T-helper 17 cell (primary cell): Measurements from ENCODE around the gene CFAP100. TPM values are rescaled to one million over a fixed set of nuclear protein-coding genes. Genes with fewer than 3 reads are reported as not detected.

Experiments
- ATAC-seq: fragments of 150-1000 bp; cut with Tn5 transposase; 2 replicates; pipeline ENCODE4 v1.10.0; 2021; ENCODE audit warnings: mild to moderate bottlenecking, moderate library complexity
- DNase-seq, 3 donors: peaks; one replicate each; pipeline versions ENCODE4 v3.0.0 to v3.0.0-alpha.2; 2020 to 2021
- H3K9me3 ChIP-seq: one replicate; pipeline ENCODE4 v1.7.0; 2013; ENCODE audit warnings: low read length, mild to moderate bottlenecking; ENCODE audit not compliant: control insufficient read depth, poor library complexity, severe bottlenecking
- H3K27ac Mint-ChIP-seq: one replicate; pipeline ENCODE4 v1.8.0; 2022; ENCODE audit warnings: mild to moderate bottlenecking, moderate library complexity, mixed read lengths
- H3K27me3 Mint-ChIP-seq: one replicate; pipeline ENCODE4 v1.8.0; 2022; ENCODE audit warnings: mixed read lengths
- H3K36me3 Mint-ChIP-seq: one replicate; pipeline ENCODE4 v1.8.0; 2022; ENCODE audit warnings: low read depth, mixed read lengths
- H3K4me1 Mint-ChIP-seq: one replicate; pipeline ENCODE4 v1.8.0; 2022; ENCODE audit warnings: mild to moderate bottlenecking, mixed read lengths
- H3K4me3 Mint-ChIP-seq: one replicate; pipeline ENCODE4 v1.8.0; 2022; ENCODE audit warnings: mild to moderate bottlenecking, moderate library complexity, mixed read lengths
- total RNA-seq, 4 donors: library from RNA in 2 of 4; stranded (reverse) in 2 of 4; gene quantifications; one replicate each; pipeline ENCODE4 v1.2.3 and lab custom pipeline; 2022 to 2026

The CFAP100 gene
- total RNA-seq, 2 donors from 2014 or later: not detected

DNA sequence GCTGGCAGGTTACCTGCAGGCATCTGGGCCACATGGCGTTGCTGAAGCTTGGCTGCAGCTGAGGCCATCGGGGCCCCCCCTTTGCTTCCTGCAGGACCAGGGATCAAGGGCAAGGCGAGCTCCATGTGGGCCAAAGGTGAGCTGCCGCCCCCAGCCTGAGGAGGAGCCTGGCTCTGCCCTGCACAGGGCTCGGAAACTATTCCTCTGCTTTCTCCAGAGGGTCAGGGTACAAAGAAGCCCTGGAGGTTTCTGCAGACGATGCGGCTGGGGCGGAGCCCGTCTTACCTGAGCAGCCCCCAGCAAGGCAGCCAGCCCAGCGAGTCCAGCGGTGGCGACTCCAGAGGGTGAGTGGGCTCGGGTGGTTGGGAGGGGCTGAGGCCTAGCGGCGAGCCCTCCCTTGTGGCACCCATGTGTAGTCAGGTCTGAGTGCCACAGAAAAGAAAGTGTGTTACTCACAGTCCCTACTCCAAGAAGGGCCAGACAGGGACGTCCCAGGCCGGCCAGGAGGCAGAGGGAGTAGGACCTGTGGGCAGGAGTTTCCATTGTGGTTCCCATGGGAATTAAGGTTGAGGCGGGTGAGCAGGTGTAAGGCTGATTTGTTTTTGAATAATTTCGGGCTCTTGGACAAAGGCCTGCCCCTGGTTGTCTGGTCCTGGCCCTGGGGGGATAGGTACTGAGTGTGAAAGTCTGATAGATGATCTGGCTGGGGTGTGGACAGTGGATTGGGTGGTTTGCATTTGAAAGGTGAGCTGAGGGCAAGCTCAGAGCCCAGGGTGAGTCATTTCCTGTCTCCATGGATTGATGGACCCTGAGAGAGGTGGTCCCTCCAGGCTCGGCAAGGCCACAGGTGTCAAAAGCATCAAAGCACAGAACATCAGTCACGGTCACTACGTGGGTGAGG lies 25.4 kb downstream of the CFAP100 start:
- no peak overlapping the region for H3K27ac Mint-ChIP-seq
- ATAC-seq (no peak), DNase-seq (no peak)
- H3K4me3 Mint-ChIP-seq: no peak overlapping the region
- no peaks in the 10 kb centered on the region for H3K9me3 ChIP-seq
- H3K27me3 Mint-ChIP-seq: peaks cover 6% of the 10 kb centered on the region
- no peaks in the 10 kb centered on the region for H3K4me1 Mint-ChIP-seq
- H3K36me3 Mint-ChIP-seq: no peaks in the 10 kb centered on the region

- no peak for ATAC-seq
- H3K4me1 Mint-ChIP-seq: no peaks in the 10 kb centered on the region
- H3K9me3 ChIP-seq: no peaks in the 10 kb centered on the region
- H3K27ac Mint-ChIP-seq: peak overlapping the region; percentile 61
- H3K27me3 Mint-ChIP-seq: peaks cover 6% of the 10 kb centered on the region
- H3K36me3 Mint-ChIP-seq: no peaks in the 10 kb centered on the region
- H3K4me3 Mint-ChIP-seq: no peak overlapping the region
- DNase-seq: no peak
Measured at GRCh38 chr3:126421573-126422119, 26.9 kb downstream of the CFAP100 start.

DNA sequence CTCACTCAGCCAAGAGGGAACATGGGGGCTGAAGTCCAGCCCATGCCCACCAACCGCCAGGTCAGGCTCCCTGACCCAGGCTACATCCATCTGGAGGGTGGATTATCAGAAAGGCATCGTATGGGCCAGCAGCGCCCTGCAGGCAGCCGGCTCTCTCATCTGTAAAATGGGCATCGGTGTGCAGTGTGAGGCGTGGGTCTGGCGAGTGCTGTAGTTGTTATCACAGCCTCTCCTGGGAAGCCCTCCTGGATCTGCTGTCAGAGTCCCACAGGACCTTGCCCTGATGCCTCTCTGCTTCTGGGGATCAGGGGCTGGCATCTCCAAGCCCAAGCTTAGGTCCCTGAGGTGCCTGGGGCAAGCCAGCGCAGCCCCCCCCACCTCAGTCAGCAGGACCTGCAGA lies 27.4 kb downstream of the CFAP100 start:
- Mint-ChIP-seq H3K27me3 (peaks cover 2% of the 10 kb centered on the region), H3K36me3 (no peaks in the 10 kb centered on the region), H3K4me1 (no peaks in the 10 kb centered on the region), H3K4me3 (no peak overlapping the region), H3K27ac (no peak overlapping the region)
- H3K9me3 ChIP-seq: no peaks in the 10 kb centered on the region
- ATAC-seq (no peak), DNase-seq (no peak)

DNA sequence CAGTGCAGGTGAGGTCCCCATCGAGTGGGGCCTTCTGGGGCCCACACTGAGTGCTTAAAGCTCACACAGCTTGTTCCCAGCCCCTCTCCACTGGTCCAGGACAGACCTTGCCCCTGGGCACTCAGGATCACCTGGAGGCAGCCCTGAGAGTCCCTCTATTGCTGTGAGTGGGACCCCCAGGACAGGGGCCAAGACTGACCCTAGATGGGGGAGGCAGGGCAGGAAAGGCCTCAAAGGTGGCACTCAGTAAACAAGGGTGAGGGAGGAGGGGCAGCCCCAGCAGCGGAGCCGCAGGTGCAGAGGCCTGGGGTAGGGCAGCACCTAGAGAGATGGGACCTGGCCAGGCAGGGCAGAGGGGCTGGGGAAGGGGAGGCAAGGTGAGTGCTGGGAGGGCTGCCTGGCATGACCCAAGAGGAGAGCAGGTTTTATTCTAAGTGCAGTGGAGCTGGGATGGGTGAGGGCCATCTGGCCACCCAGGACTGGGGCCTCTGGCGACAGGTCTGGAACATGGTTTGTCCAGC lies 27.9 kb downstream of the CFAP100 start:
- Mint-ChIP-seq H3K4me3 (no peak overlapping the region), H3K4me1 (no peaks in the 10 kb centered on the region), H3K36me3 (no peaks in the 10 kb centered on the region), H3K27me3 (no peaks in the 10 kb centered on the region), H3K27ac (no peak overlapping the region)
- no peak for ATAC-seq
- no peaks in the 10 kb centered on the region for H3K9me3 ChIP-seq
- DNase-seq: no peak

- H3K36me3 Mint-ChIP-seq: no peaks in the 10 kb centered on the region
- H3K4me3 Mint-ChIP-seq: no peak overlapping the region
- H3K9me3 ChIP-seq: no peaks in the 10 kb centered on the region
- no peaks in the 10 kb centered on the region for H3K27me3 Mint-ChIP-seq
- no peaks in the 10 kb centered on the region for H3K4me1 Mint-ChIP-seq
- DNase-seq: no peak
- ATAC-seq: no peak
- H3K27ac Mint-ChIP-seq: no peak overlapping the region
Measured at GRCh38 chr3:126423191-126424038, 28.7 kb downstream of the CFAP100 start.

DNA sequence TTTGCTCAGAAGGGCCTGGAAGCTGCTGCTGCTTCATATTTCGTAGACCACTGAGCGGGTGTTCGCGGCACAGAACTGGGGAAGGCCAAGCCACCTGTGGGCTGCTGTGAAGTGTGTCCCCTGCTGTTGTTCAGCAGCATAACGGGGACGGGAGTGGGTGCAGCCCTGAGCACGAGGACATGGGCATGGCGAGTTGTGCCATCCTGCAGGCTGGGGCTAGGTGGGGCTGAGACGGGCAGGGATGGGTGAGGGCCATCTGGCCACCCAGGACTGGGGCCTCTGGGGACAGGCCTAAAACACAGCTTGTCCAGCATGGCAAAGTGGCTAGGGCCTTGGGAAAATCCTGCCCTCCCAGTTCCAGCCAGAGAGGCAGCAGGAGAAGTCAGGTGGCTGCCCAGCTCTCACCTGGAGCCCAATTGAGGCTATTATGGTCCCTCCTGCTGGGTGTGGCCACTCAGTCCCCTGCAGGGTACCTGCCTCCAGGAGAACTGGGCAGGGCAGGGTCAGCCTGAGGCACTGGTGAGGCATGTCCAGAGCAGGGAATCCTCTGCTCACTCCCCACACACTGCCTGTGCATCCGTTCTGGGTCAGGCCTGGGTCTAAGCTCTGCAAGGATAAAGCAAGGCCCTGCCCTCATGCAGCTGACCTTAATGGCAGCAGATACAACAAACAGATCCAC lies 29.5 kb downstream of the CFAP100 start:
- H3K4me3 Mint-ChIP-seq: no peak overlapping the region
- no peaks in the 10 kb centered on the region for H3K9me3 ChIP-seq
- H3K27me3 Mint-ChIP-seq: no peaks in the 10 kb centered on the region
- H3K36me3 Mint-ChIP-seq: no peaks in the 10 kb centered on the region
- no peaks in the 10 kb centered on the region for H3K4me1 Mint-ChIP-seq
- ATAC-seq (no peak), DNase-seq (no peak)
- no peak overlapping the region for H3K27ac Mint-ChIP-seq

GRCh38 chr3:126424751-126425150 lies 30.0 kb downstream of the CFAP100 start:
- Mint-ChIP-seq H3K27me3 (no peaks in the 10 kb centered on the region), H3K27ac (no peak overlapping the region), H3K36me3 (no peaks in the 10 kb centered on the region), H3K4me1 (no peaks in the 10 kb centered on the region), H3K4me3 (no peak overlapping the region)
- DNase-seq (no peak), ATAC-seq (no peak)
- no peaks in the 10 kb centered on the region for H3K9me3 ChIP-seq

GRCh38 chr3:126431103-126431534 lies 36.4 kb downstream of the CFAP100 start:
- ATAC-seq: no peak
- DNase-seq: no peak
- Mint-ChIP-seq H3K27ac (no peak overlapping the region), H3K4me3 (no peak overlapping the region), H3K36me3 (peaks cover 2% of the 10 kb centered on the region), H3K4me1 (no peaks in the 10 kb centered on the region), H3K27me3 (no peaks in the 10 kb centered on the region)
- no peaks in the 10 kb centered on the region for H3K9me3 ChIP-seq

GRCh38 chr3:126432361-126433104 lies 37.8 kb downstream of the CFAP100 start:
- no peaks in the 10 kb centered on the region for H3K9me3 ChIP-seq
- no peak overlapping the region for H3K27ac Mint-ChIP-seq
- H3K36me3 Mint-ChIP-seq: peaks cover 7% of the 10 kb centered on the region
- no peak for ATAC-seq
- no peaks in the 10 kb centered on the region for H3K4me1 Mint-ChIP-seq
- DNase-seq: no peak
- H3K27me3 Mint-ChIP-seq: no peaks in the 10 kb centered on the region
- H3K4me3 Mint-ChIP-seq: no peak overlapping the region

DNA sequence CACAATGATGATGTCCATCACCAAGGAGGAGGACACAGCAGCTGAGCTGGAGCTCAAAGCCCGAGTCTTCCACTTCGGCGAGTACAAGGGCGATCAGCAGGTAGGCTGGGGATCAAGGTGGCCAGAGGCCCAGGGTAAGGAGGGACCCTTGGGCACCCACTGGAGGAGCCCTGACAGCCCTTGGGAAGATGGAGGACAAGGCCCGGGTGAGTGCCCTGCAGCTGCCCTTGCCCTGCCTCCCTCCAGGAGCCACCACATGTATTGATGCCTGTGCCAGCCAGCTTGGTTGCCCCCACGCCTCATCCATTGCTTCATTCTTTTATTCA lies 38.4 kb downstream of the CFAP100 start:
- H3K27me3 Mint-ChIP-seq: no peaks in the 10 kb centered on the region
- peaks cover 7% of the 10 kb centered on the region for H3K36me3 Mint-ChIP-seq
- DNase-seq (no peak), ATAC-seq (no peak)
- H3K27ac Mint-ChIP-seq: no peak overlapping the region
- no peaks in the 10 kb centered on the region for H3K4me1 Mint-ChIP-seq
- no peak overlapping the region for H3K4me3 Mint-ChIP-seq
- no peaks in the 10 kb centered on the region for H3K9me3 ChIP-seq

DNA sequence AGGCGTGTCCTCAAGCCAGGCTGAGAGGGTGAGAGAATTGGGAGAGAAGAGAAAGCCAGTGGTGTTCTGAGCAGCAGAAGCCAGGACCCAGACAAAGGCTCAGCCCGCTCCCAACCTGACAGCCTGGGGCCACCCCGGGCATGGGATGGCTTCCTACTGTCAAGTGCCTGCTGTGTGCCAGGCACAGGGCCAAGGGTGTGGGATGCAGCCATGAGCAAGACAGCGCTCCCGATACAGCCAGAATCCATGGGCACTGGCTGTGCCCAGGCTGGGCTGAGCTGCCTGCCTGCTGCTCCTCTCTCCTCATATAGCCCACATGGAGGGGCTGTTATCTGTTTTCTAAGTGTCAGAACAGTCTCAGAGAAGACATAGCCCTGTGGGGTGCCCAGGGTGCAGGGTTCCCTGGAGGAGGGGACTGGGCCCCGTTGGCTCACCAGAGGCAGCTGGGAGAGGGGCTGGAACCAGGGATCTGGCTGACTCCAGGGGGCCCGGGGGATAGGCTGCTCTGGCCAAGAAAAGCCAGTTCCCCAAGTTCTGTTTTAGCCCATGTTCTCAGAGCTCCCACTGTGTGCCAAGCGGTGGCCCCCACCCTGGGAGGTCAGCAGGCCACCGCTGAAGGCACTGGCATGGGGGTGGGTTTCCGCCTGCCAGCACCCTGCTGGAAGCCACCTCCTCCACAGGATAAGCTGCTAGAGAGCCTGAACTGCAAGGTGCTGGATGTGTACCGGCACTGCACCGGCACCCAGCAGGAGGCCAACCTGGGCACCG lies 39.0 kb downstream of the CFAP100 start:
- H3K4me1 Mint-ChIP-seq: no peaks in the 10 kb centered on the region
- H3K4me3 Mint-ChIP-seq: no peak overlapping the region
- ATAC-seq: no peak
- H3K27me3 Mint-ChIP-seq: no peaks in the 10 kb centered on the region
- H3K9me3 ChIP-seq: no peaks in the 10 kb centered on the region
- H3K27ac Mint-ChIP-seq: peak overlapping the region; percentile 66
- DNase-seq: no peak
- H3K36me3 Mint-ChIP-seq: peaks cover 9% of the 10 kb centered on the region

DNA sequence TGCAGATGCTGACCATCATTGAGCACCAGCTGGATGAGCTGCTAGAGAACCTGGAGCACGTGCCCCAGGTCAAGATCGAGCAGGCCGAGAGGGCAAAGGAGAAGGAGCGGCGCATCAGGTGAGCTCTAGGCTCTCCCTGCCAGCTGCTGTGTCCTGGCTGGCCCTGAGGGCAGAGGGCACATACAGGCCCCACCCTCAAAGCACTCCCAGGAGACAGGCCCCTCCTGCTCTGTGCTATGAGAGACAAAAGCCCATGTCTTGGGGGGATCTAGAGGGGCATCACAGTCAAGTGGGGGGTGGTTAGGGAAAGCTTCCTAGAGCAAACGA lies 39.5 kb downstream of the CFAP100 start:
- Mint-ChIP-seq H3K36me3 (peaks cover 9% of the 10 kb centered on the region), H3K27me3 (no peaks in the 10 kb centered on the region), H3K4me3 (no peak overlapping the region), H3K4me1 (no peaks in the 10 kb centered on the region), H3K27ac (peak overlapping the region; percentile 66)
- DNase-seq (no peak), ATAC-seq (no peak)
- no peaks in the 10 kb centered on the region for H3K9me3 ChIP-seq
